H1 (cell line): Measurements from ENCODE around the gene MEN1. TPM values are rescaled to one million over a fixed set of nuclear protein-coding genes. Genes with fewer than 3 reads are reported as not detected.

ENCODE experiments used
- CTCF ChIA-PET: fragments of 300-600 bp; sonication (Branson Sonifier 250); formaldehyde crosslinking; loops from one replicate; lab custom pipeline; 2021; ENCODE audit not compliant: partially characterized antibody; lab: Charles Lee
- POLR2A ChIA-PET: fragments of 300-600 bp; sonication (Branson Sonifier 250); formaldehyde crosslinking; loops from one replicate; lab custom pipeline; 2021; ENCODE audit warnings: inconsistent platforms; ENCODE audit not compliant: partially characterized antibody; lab: Charles Lee
- DNase-seq, 2 experiments: peaks; one replicate each; pipeline versions ENCODE4 v3.0.0 to v3.0.0-alpha.2; 2010 to 2022; ENCODE audit warnings: low spot score in 2 of 2, low read depth in 1 of 2, mixed read lengths in 1 of 2
- FAIRE-seq: peaks from 2 replicates; lab custom pipeline; 2011; peaks lifted over from hg19 to GRCh38; lab: Jason Lieb, UNC
- H2AFZ ChIP-seq: 2 replicates; pipeline ENCODE4 v1.8.1; 2012; ENCODE audit warnings: low read length, inconsistent platforms
- H2AK5ac ChIP-seq: 2 replicates; pipeline ENCODE4 v1.6.1; 2013; ENCODE audit warnings: low read depth, low read length
- H2BK120ac ChIP-seq: replicated peaks from 2 replicates; pipeline ENCODE3; 2013; ENCODE audit warnings: low read depth, low read length, inconsistent platforms
- H2BK12ac ChIP-seq: 2 replicates; pipeline ENCODE4 v1.6.1; 2013; ENCODE audit warnings: low read depth, low read length
- H2BK15ac ChIP-seq: 2 replicates; pipeline ENCODE4 v1.6.1; 2013; ENCODE audit warnings: low read length
- H2BK20ac ChIP-seq: 2 replicates; pipeline ENCODE4 v1.6.1; 2013; ENCODE audit warnings: low read length
- H2BK5ac ChIP-seq: 2 replicates; pipeline ENCODE4 v1.6.1; 2013; ENCODE audit warnings: low read depth, low read length
- H3K14ac ChIP-seq: 2 replicates; pipeline ENCODE4 v1.6.1; 2013; ENCODE audit warnings: inconsistent platforms; ENCODE audit not compliant: insufficient read length
- H3K18ac ChIP-seq: 2 replicates; pipeline ENCODE4 v1.6.1; 2013; ENCODE audit warnings: low read length; ENCODE audit errors: extremely low read depth
- H3K23ac ChIP-seq: 2 replicates; pipeline ENCODE4 v1.6.1; 2013; ENCODE audit warnings: inconsistent platforms; ENCODE audit not compliant: insufficient read length
- H3K23me2 ChIP-seq: 2 replicates; pipeline ENCODE4 v1.6.1; 2013; ENCODE audit warnings: low read depth, low read length
- H3K27ac ChIP-seq: 2 replicates; pipeline ENCODE4 v1.6.1; 2011; ENCODE audit warnings: low read depth, low read length, inconsistent platforms
- H3K27me3 ChIP-seq, 4 experiments: replicated peaks in 1 of 4; 1 replicate in 1 of 4; 2 replicates in 3 of 4; pipeline versions ENCODE4 v1.6.1 to v1.8.1; 2011 to 2013; ENCODE audit warnings: low read length in 3 of 4, mild to moderate bottlenecking in 3 of 4, inconsistent platforms in 2 of 4, mixed read lengths in 2 of 4, moderate library complexity in 1 of 4; ENCODE audit not compliant: control insufficient read depth in 3 of 4, insufficient read depth in 3 of 4; ENCODE audit errors: extremely low read depth in 1 of 4
- H3K36me3 ChIP-seq, 4 experiments: 2 replicates each; pipeline versions ENCODE4 v1.6.1 to v1.8.1; 2011 to 2013; ENCODE audit warnings: mild to moderate bottlenecking in 4 of 4, low read length in 3 of 4, moderate library complexity in 2 of 4, control low read depth in 1 of 4, inconsistent platforms in 1 of 4; ENCODE audit not compliant: insufficient read depth in 4 of 4, control insufficient read depth in 2 of 4
- H3K4ac ChIP-seq: replicated peaks from 2 replicates; pipeline ENCODE3; 2013; ENCODE audit warnings: low read length, low read depth, mixed read lengths, inconsistent platforms; ENCODE audit not compliant: insufficient read length
- H3K4me1 ChIP-seq, 4 experiments: replicated peaks in 1 of 4; 1 replicate in 1 of 4; 2 replicates in 3 of 4; pipeline versions ENCODE4 v1.6.1 to v1.8.1; 2011 to 2013; ENCODE audit warnings: low read length in 3 of 4, inconsistent platforms in 2 of 4, mixed read lengths in 1 of 4; ENCODE audit not compliant: insufficient read depth in 4 of 4, control insufficient read depth in 3 of 4
- H3K4me2 ChIP-seq, 2 experiments: 2 replicates each; pipeline versions ENCODE4 v1.6.1 to v1.8.1; 2011 to 2013; ENCODE audit warnings: low read depth in 2 of 2, low read length in 2 of 2, control low read depth in 1 of 2, inconsistent platforms in 1 of 2, mild to moderate bottlenecking in 1 of 2; ENCODE audit not compliant: insufficient read depth in 1 of 2
- H3K4me3 ChIP-seq, 4 experiments: fragments of 200-600, 300-600 bp in 1 of 4; sonication (generic), shearing (Covaris generic), sonication (Bioruptor Twin) in 1 of 4; 2 replicates each; pipeline versions ENCODE4 v1.5.1 to v1.8.1; 2011 to 2016; ENCODE audit warnings: low read length in 4 of 4, low read depth in 3 of 4, control low read depth in 2 of 4, inconsistent platforms in 2 of 4, mild to moderate bottlenecking in 2 of 4, mixed read lengths in 1 of 4, moderate library complexity in 1 of 4; ENCODE audit not compliant: insufficient read depth in 2 of 4; ENCODE audit errors: extremely low read depth in 1 of 4
- H3K56ac ChIP-seq: replicated peaks from 2 replicates; pipeline ENCODE3; 2013; ENCODE audit warnings: low read depth, mild to moderate bottlenecking, mixed read lengths, low read length, inconsistent platforms; ENCODE audit not compliant: insufficient read length
- H3K79me1 ChIP-seq: 2 replicates; pipeline ENCODE4 v1.6.1; 2013; ENCODE audit warnings: low read depth, low read length, control low read depth
- H3K79me2 ChIP-seq, 2 experiments: 2 replicates each; pipeline versions ENCODE4 v1.6.1 to v1.8.1; 2012 to 2013; ENCODE audit warnings: low read length in 2 of 2, mild to moderate bottlenecking in 2 of 2, inconsistent platforms in 1 of 2; ENCODE audit not compliant: insufficient read depth in 2 of 2, control insufficient read depth in 1 of 2
- H3K9ac ChIP-seq, 4 experiments: replicated peaks in 1 of 4; 1 replicate in 1 of 4; 2 replicates in 3 of 4; pipeline versions ENCODE4 v1.6.1 to v1.8.1; 2011 to 2013; ENCODE audit warnings: low read depth in 3 of 4, low read length in 3 of 4, control low read depth in 2 of 4, mild to moderate bottlenecking in 2 of 4, moderate library complexity in 2 of 4, inconsistent platforms in 1 of 4; ENCODE audit errors: extremely low read depth in 1 of 4
- H3K9me3 ChIP-seq, 2 experiments: 2 replicates each; pipeline versions ENCODE4 v1.6.1 to v1.8.1; 2012 to 2013; ENCODE audit warnings: mild to moderate bottlenecking in 2 of 2, moderate library complexity in 2 of 2, control low read depth in 1 of 2, inconsistent platforms in 1 of 2, low read depth in 1 of 2, low read length in 1 of 2, mixed read lengths in 1 of 2; ENCODE audit not compliant: insufficient read depth in 2 of 2
- H4K20me1 ChIP-seq, 2 experiments: replicated peaks in 1 of 2; 2 replicates each; pipeline versions ENCODE3 to v1.8.1; 2011 to 2013; ENCODE audit warnings: inconsistent platforms in 2 of 2, low read length in 2 of 2, mild to moderate bottlenecking in 1 of 2; ENCODE audit not compliant: insufficient read depth in 2 of 2, control insufficient read depth in 1 of 2
- H4K5ac ChIP-seq: 2 replicates; pipeline ENCODE4 v1.6.1; 2013; ENCODE audit warnings: low read length, low read depth, mixed read lengths, inconsistent platforms; ENCODE audit not compliant: insufficient read length
- H4K8ac ChIP-seq: 2 replicates; pipeline ENCODE4 v1.8.0; 2013; ENCODE audit warnings: mild to moderate bottlenecking, moderate library complexity, low read length, inconsistent platforms; ENCODE audit not compliant: insufficient read depth; ENCODE audit errors: extremely low read depth
- H4K91ac ChIP-seq: replicated peaks from 2 replicates; pipeline ENCODE3; 2013; ENCODE audit warnings: low read length, mixed read lengths, inconsistent platforms; ENCODE audit not compliant: insufficient read length
- ASH2L ChIP-seq: fragments of 200-600, 300-600 bp; sonication (generic); IDR thresholded peaks from one replicate; pipeline ENCODE4 v1.7.1; 2017; ENCODE audit warnings: low read length
- CTBP2 ChIP-seq: IDR thresholded peaks from 2 replicates; pipeline ENCODE4 v1.7.0; 2011; ENCODE audit warnings: borderline replicate concordance, mild to moderate bottlenecking, moderate library complexity, mixed read lengths, low read length; ENCODE audit not compliant: insufficient read depth, insufficient read length
- EGR1 ChIP-seq: IDR thresholded peaks from 2 replicates; pipeline ENCODE4 v1.6.1; 2011; ENCODE audit warnings: low read depth, low read length, borderline replicate concordance
- GABPA ChIP-seq: IDR thresholded peaks from 2 replicates; pipeline ENCODE4 v1.6.1; 2011; ENCODE audit warnings: mild to moderate bottlenecking, low read length, moderate library complexity, borderline replicate concordance; ENCODE audit not compliant: insufficient read depth
- KDM5A ChIP-seq: fragments of 200-600 bp; IDR thresholded peaks from 2 replicates; pipeline ENCODE4 v1.7.1; 2012; ENCODE audit warnings: mild to moderate bottlenecking, low read length, inconsistent platforms, mixed read lengths
- PHF8 ChIP-seq: fragments of 200-600 bp; sonication (generic); conservative IDR thresholded peaks from 2 replicates; pipeline ENCODE4 v1.7.1; 2012; ENCODE audit warnings: low read depth, mild to moderate bottlenecking, inconsistent platforms, low read length, moderate library complexity
- POU5F1 ChIP-seq: IDR thresholded peaks from 2 replicates; pipeline ENCODE4 v1.6.1; 2011; ENCODE audit warnings: low read depth, mild to moderate bottlenecking, low read length, moderate library complexity
- SIN3A ChIP-seq, 2 experiments: IDR thresholded peaks in 1 of 2; conservative IDR thresholded peaks in 1 of 2; 2 replicates each; pipeline ENCODE4 v1.6.1; 2011 to 2012; ENCODE audit warnings: low read length in 2 of 2, improper control_type of control experiment in 1 of 2, low read depth in 1 of 2, mild to moderate bottlenecking in 1 of 2
- SP4 ChIP-seq: IDR thresholded peaks from 2 replicates; pipeline ENCODE4 v1.6.1; 2012; ENCODE audit warnings: low read length, inconsistent platforms
- TCF12 ChIP-seq: IDR thresholded peaks from 2 replicates; pipeline ENCODE4 v1.6.1; 2011; ENCODE audit warnings: low read depth, mild to moderate bottlenecking, low read length
- WGBS, 2 experiments: shearing (Covaris generic) in 1 of 2; methylation state at CpG; one replicate each; pipeline versions ENCODE4 v1.1.6 to v1.1.7; 2013 to 2015; ENCODE audit warnings: low lambda C conversion rate in 2 of 2, mixed read lengths in 2 of 2, inconsistent platforms in 1 of 2, low coverage in 1 of 2, missing lambda C conversion rate in 1 of 2; ENCODE audit not compliant: insufficient replicate concordance in 2 of 2, insufficient coverage in 1 of 2, insufficient read length in 1 of 2; ENCODE audit errors: extremely low coverage in 1 of 2, missing lambda C conversion rate in 1 of 2; 5-methylcytosine and 5-hydroxymethylcytosine counted together
- polyA plus RNA-seq, 7 experiments: library from polyadenylated mRNA; depleted of rRNA in 3 of 7; stranded (reverse) in 5 of 7; unstranded in 2 of 7; fragments of >200 nt in 5 of 7; fragments of 200-250 nt in 2 of 7; gene quantifications; 1 replicate in 5 of 7; 2 replicates in 1 of 7; 4 replicates in 1 of 7; pipeline versions ENCODE4 v1.2.1 to v1.2.3, GENCODE V29; 2011 to 2013; ENCODE audit warnings: missing spikeins in 2 of 7, mixed read lengths in 2 of 7
- total RNA-seq: library from RNA; stranded (reverse); fragmentation: NEBNext Ultra II Directional; extraction: Animal tissue kit (Norgen Biotek cat#: 25700); gene quantifications from 2 replicates; pipeline ENCODE4 v1.2.1, GENCODE V29; 2021
- TF ChIP-seq, protein P1 (sequence below): IDR thresholded peaks from 2 replicates; pipeline ENCODE4 v1.6.1; 2011; ENCODE audit warnings: low read length, improper control_type of control experiment

Gene MEN1
- total and polyA plus RNA-seq, 2 of the 8 experiments (the other 6 are each of a cell fraction or from before 2014, with no cell fraction given): 47.2 to 56.3 TPM

DNA sequence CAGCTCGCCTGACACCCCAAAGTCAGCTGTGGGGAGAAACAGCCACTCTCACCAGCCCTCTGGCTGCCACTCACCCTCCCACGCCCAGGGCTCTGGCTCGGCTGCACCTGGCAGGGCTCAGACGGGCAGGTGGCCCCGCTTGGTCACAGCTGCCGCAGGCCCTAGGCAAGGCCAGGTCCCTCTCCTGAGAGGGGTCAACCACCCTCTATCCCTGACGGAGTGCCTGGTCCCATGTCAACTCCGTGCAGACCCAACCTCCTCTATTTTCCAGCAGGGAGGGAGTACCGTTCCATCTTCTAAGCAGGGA, 9.2 kb downstream of the MEN1 start:
- WGBS, 2 experiments: 90% methylated on average over 8 of the region's 9 CpGs; no CpG with 5 or more reads in 1 of the 2 experiments
- no peak for FAIRE-seq
- Histone ChIP-seq H4K5ac (no peak overlapping the region), H3K4me3 (no peak overlapping the region), H3K18ac (no peak overlapping the region), H4K91ac (no peak overlapping the region), H2AK5ac (no peak overlapping the region), H3K9me3 (no peaks in the 10 kb centered on the region), H2BK15ac (no peak overlapping the region), H2BK20ac (no peak overlapping the region), H3K27ac (no peak overlapping the region), H3K9ac (no peak overlapping the region), H3K56ac (no peak overlapping the region), H2BK12ac (no peak overlapping the region), H4K20me1 (peaks cover 2 to 5% of the 10 kb centered on the region in 2 experiments), H3K14ac (no peak overlapping the region), H2BK5ac (no peak overlapping the region), H3K23me2 (peaks cover 8% of the 10 kb centered on the region; the same call in 1 of the 2 replicates), H3K36me3 (peaks cover 4 to 10% (median 6%) of the 10 kb centered on the region in 4 experiments; a peak in 4 of 8 replicates), H3K4me1 (peaks cover 0 to 14% (median 5%) of the 10 kb centered on the region in 4 experiments; a peak in 5 of 7 replicates), H4K8ac (no peak overlapping the region), H3K23ac (no peak overlapping the region), H3K4ac (no peak overlapping the region), H3K79me2 (no peaks in the 10 kb centered on the region), H3K27me3 (no peaks in the 10 kb centered on the region), H3K4me2 (no peak overlapping the region), H2AFZ (no peak overlapping the region), H2BK120ac (no peak overlapping the region), H3K79me1 (no peaks in the 10 kb centered on the region; the same call in 1 of the 2 replicates)
- ChIA-PET CTCF (interaction anchor here (1.2 to 4.4 kb wide), 4 partner anchors 10 to 48 kb away, joined by 4 to 21 read pairs (median 7); no protein-coding TSS in a partner anchor), POLR2A (interaction anchor here (0.7 to 2.7 kb wide), 5 partner anchors 10 to 115 kb away, joined by 3 to 7 read pairs (median 4); no protein-coding TSS in a partner anchor)
- no peak for DNase-seq
- TF ChIP-seq, protein P1, sequence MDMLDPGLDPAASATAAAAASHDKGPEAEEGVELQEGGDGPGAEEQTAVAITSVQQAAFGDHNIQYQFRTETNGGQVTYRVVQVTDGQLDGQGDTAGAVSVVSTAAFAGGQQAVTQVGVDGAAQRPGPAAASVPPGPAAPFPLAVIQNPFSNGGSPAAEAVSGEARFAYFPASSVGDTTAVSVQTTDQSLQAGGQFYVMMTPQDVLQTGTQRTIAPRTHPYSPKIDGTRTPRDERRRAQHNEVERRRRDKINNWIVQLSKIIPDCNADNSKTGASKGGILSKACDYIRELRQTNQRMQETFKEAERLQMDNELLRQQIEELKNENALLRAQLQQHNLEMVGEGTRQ: no peak
- no peak for TF ChIP-seq SP4
- no peak for TF ChIP-seq POU5F1
- TF ChIP-seq SIN3A (conservative IDR thresholded peaks at IDR 0.05 in 1 of 2, IDR thresholded peaks at IDR 0.05 in 1 of 2; ENCODE audit: low read depth in 1 of 2, low read length in 2 of 2): no peak
- no peak for TF ChIP-seq CTBP2
- no peak for TF ChIP-seq ASH2L
- TF ChIP-seq EGR1: no peak
- TF ChIP-seq KDM5A: no peak
- no peak for TF ChIP-seq TCF12
- TF ChIP-seq GABPA: no peak
- TF ChIP-seq PHF8: no peak
